ENCODE measurements around the gene TLR9.

DNA sequence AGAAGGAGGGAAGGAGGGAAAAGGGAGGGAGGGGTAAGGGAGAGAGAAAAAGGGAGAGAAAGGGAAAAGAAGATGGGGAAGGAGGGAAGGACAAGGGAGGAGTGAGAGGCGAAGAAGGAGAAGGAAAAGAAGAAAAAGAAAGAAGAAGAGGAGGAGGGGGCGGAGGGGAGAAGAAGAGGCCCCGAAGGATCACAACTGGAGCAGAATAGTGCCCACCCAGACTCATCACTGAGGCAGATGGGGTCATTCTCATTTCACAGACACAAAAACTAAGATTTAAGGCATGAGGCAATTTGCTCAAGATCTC is 30.2 kb downstream of the TLR9 start:
- TF ChIP-seq EP300 (IDR thresholded peaks at IDR 0.05; ENCODE audit: borderline replicate concordance) (no peak), EGR1 (IDR thresholded peaks at IDR 0.05) (no peak), TEAD4 (IDR thresholded peaks at IDR 0.05) (no peak), RAD21 (IDR thresholded peaks at IDR 0.05; ENCODE audit: low read depth) (no peak), CREB1 (IDR thresholded peaks at IDR 0.05; ENCODE audit: low read depth) (no peak), NFIC (IDR thresholded peaks at IDR 0.05) (no peak), CEBPB (IDR thresholded peaks at IDR 0.05) (no peak), YY1 (IDR thresholded peaks at IDR 0.05; ENCODE audit: low read depth) (no peak)
- TF ChIP-seq, protein P1, sequence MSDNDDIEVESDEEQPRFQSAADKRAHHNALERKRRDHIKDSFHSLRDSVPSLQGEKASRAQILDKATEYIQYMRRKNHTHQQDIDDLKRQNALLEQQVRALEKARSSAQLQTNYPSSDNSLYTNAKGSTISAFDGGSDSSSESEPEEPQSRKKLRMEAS (IDR thresholded peaks at IDR 0.05), result no peak
- TF ChIP-seq, protein P2, sequence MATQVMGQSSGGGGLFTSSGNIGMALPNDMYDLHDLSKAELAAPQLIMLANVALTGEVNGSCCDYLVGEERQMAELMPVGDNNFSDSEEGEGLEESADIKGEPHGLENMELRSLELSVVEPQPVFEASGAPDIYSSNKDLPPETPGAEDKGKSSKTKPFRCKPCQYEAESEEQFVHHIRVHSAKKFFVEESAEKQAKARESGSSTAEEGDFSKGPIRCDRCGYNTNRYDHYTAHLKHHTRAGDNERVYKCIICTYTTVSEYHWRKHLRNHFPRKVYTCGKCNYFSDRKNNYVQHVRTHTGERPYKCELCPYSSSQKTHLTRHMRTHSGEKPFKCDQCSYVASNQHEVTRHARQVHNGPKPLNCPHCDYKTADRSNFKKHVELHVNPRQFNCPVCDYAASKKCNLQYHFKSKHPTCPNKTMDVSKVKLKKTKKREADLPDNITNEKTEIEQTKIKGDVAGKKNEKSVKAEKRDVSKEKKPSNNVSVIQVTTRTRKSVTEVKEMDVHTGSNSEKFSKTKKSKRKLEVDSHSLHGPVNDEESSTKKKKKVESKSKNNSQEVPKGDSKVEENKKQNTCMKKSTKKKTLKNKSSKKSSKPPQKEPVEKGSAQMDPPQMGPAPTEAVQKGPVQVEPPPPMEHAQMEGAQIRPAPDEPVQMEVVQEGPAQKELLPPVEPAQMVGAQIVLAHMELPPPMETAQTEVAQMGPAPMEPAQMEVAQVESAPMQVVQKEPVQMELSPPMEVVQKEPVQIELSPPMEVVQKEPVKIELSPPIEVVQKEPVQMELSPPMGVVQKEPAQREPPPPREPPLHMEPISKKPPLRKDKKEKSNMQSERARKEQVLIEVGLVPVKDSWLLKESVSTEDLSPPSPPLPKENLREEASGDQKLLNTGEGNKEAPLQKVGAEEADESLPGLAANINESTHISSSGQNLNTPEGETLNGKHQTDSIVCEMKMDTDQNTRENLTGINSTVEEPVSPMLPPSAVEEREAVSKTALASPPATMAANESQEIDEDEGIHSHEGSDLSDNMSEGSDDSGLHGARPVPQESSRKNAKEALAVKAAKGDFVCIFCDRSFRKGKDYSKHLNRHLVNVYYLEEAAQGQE (IDR thresholded peaks at IDR 0.05; ENCODE audit: low read depth), result no peak

All from Ishikawa (cell line).